A549 (cell line): ENCODE data around the gene NTRK2. TPM values are rescaled to one million over a fixed set of nuclear protein-coding genes. Genes with fewer than 3 reads are reported as not detected.

ENCODE experiments used
- ATAC-seq, 2 experiments: fragments of 200-7000 bp in 1 of 2; fragments of >200 bp in 1 of 2; cut with Nextera tagmentation in 1 of 2; cut with Tn5 transposase in 1 of 2; 3 replicates each; pipeline versions ENCODE4 v1.8.0 to v1.9.1; 2018 to 2020; ENCODE audit warnings: mild to moderate bottlenecking in 1 of 2, moderate library complexity in 1 of 2
- CTCF ChIA-PET: fragments of 300-600 bp; sonication (Branson Sonifier 250); formaldehyde crosslinking; extraction: SDS; loops from one replicate; lab custom pipeline; 2021; ENCODE audit warnings: antibody characterized with exemption, inconsistent platforms; lab: Yijun Ruan, JAX
- POLR2A ChIA-PET: fragments of 350-600 bp; formaldehyde crosslinking; extraction: SDS; loops from one replicate; lab custom pipeline; 2021; ENCODE audit warnings: antibody characterized with exemption, inconsistent platforms; lab: Yijun Ruan, JAX
- DNase-seq, 2 experiments: peaks; one replicate each; pipeline versions ENCODE4 v3.0.0 to v3.0.0-alpha.2; 2011 to 2016; ENCODE audit warnings: low read depth in 1 of 2, low spot score in 1 of 2
- FAIRE-seq: peaks from 2 replicates; lab custom pipeline; 2011; peaks lifted over from hg19 to GRCh38; lab: Jason Lieb, UNC
- H3K27ac ChIP-seq, 2 experiments: fragments of >200 bp; sonication (Bioruptor Twin); formaldehyde crosslinking; 3 replicates each; pipeline ENCODE4 v1.5.1; 2016 to 2017
- H3K4me1 ChIP-seq: fragments of >200 bp; sonication (Bioruptor Twin); formaldehyde crosslinking; 3 replicates; pipeline ENCODE4 v1.6.1; 2016
- H3K4me2 ChIP-seq: fragments of >200 bp; sonication (Bioruptor Twin); formaldehyde crosslinking; 3 replicates; pipeline ENCODE4 v1.6.1; 2016
- H3K4me3 ChIP-seq: fragments of >200 bp; sonication (Bioruptor Twin); formaldehyde crosslinking; 3 replicates; pipeline ENCODE4 v1.5.1; 2016
- H3K9me3 ChIP-seq: fragments of >200 bp; sonication (Bioruptor Twin); formaldehyde crosslinking; 3 replicates; pipeline ENCODE4 v1.6.1; 2016
- ATOH8 ChIP-seq: fragments of 250-450 bp; sonication (Bioruptor Pico); IDR thresholded peaks from 2 replicates; pipeline ENCODE4 v1.5.0; 2020; ENCODE audit warnings: low read depth, mild to moderate bottlenecking, moderate library complexity
- BCL3 ChIP-seq: fragments of >200 bp; sonication (Bioruptor Twin); formaldehyde crosslinking; IDR thresholded peaks from 3 replicates; pipeline ENCODE4 v1.6.1; 2016
- BHLHE40 ChIP-seq: IDR thresholded peaks from 2 replicates; pipeline ENCODE4 v1.6.1; 2012; ENCODE audit warnings: low read depth, low read length, inconsistent platforms
- CBX2 ChIP-seq: fragments of 200-600 bp; sonication (generic); IDR thresholded peaks from 2 replicates; pipeline ENCODE4 v1.6.1; 2016; ENCODE audit warnings: low read depth, mild to moderate bottlenecking, borderline replicate concordance
- CEBPB ChIP-seq, 2 experiments: fragments of >200 bp in 1 of 2; sonication (Bioruptor Twin) in 1 of 2; formaldehyde crosslinking in 1 of 2; IDR thresholded peaks; 2 replicates each; pipeline ENCODE4 v1.6.1; 2012 to 2016
- CHD2 ChIP-seq: fragments of 150-350 bp; IDR thresholded peaks from 2 replicates; pipeline ENCODE4 v1.6.1; 2014; ENCODE audit warnings: low read length; ENCODE audit not compliant: partially characterized antibody
- CHD4 ChIP-seq: fragments of 200-600 bp; sonication (generic); IDR thresholded peaks from 2 replicates; pipeline ENCODE4 v1.6.1; 2016; ENCODE audit warnings: antibody characterized with exemption, mild to moderate bottlenecking, borderline replicate concordance
- EP300 ChIP-seq, 2 experiments: fragments of >200 bp; sonication (Bioruptor Twin); formaldehyde crosslinking; IDR thresholded peaks; 2 replicates in 1 of 2; 3 replicates in 1 of 2; pipeline ENCODE4 v1.6.1; 2016 to 2017
- ESRRA ChIP-seq: fragments of 150-350 bp; IDR thresholded peaks from 2 replicates; pipeline ENCODE4 v1.6.1; 2014; ENCODE audit warnings: mild to moderate bottlenecking, low read length, borderline replicate concordance
- FOSL2 ChIP-seq, 2 experiments: fragments of 450-650 bp in 1 of 2; fragments of >200 bp in 1 of 2; sonication (Bioruptor Twin) in 1 of 2; formaldehyde crosslinking; IDR thresholded peaks; 2 replicates each; pipeline versions ENCODE4 v1.5.0 to v1.6.1; 2016 to 2020; ENCODE audit warnings: mild to moderate bottlenecking in 1 of 2, moderate library complexity in 1 of 2
- GATA3 ChIP-seq: IDR thresholded peaks from 2 replicates; pipeline ENCODE4 v1.6.1; 2012; ENCODE audit warnings: borderline replicate concordance
- HDAC2 ChIP-seq: fragments of 200-600 bp; sonication (generic); IDR thresholded peaks from 2 replicates; pipeline ENCODE4 v1.6.1; 2016
- HEYL ChIP-seq: fragments of 250-450 bp; sonication (Bioruptor Pico); IDR thresholded peaks from 2 replicates; pipeline ENCODE4 v1.8.0; 2021; ENCODE audit warnings: mild to moderate bottlenecking, moderate library complexity
- HMGXB4 ChIP-seq: fragments of 250-450 bp; sonication (Bioruptor Pico); IDR thresholded peaks from 2 replicates; pipeline ENCODE4 v1.5.0; 2021; ENCODE audit warnings: mild to moderate bottlenecking, moderate library complexity, borderline replicate concordance
- HOXA7 ChIP-seq: fragments of 250-450 bp; sonication (Bioruptor Pico); IDR thresholded peaks from 2 replicates; pipeline ENCODE4 v1.5.0; 2020; ENCODE audit warnings: mild to moderate bottlenecking, moderate library complexity
- HOXB5 ChIP-seq: fragments of 250-450 bp; sonication (Bioruptor Pico); IDR thresholded peaks from 2 replicates; pipeline ENCODE4 v1.5.0; 2020; ENCODE audit warnings: mild to moderate bottlenecking, moderate library complexity
- KDM5A ChIP-seq: fragments of 200-600 bp; sonication (generic); IDR thresholded peaks from 2 replicates; pipeline ENCODE4 v1.6.1; 2016; ENCODE audit warnings: antibody characterized with exemption, mild to moderate bottlenecking
- NFE2L2 ChIP-seq: fragments of 150-350 bp; conservative IDR thresholded peaks from 2 replicates; pipeline ENCODE4 v1.6.1; 2014; ENCODE audit warnings: low read length
- NPAS2 ChIP-seq: fragments of 250-450 bp; sonication (Bioruptor Pico); IDR thresholded peaks from 2 replicates; pipeline ENCODE4 v1.8.0; 2022; ENCODE audit warnings: mild to moderate bottlenecking, moderate library complexity, borderline replicate concordance
- PHF8 ChIP-seq: fragments of 200-600 bp; sonication (generic); IDR thresholded peaks from 2 replicates; pipeline ENCODE4 v1.6.1; 2016; ENCODE audit warnings: low read depth, mild to moderate bottlenecking, antibody characterized with exemption, moderate library complexity, borderline replicate concordance
- RCOR1 ChIP-seq: fragments of 150-350 bp; IDR thresholded peaks from 2 replicates; pipeline ENCODE4 v1.6.1; 2014; ENCODE audit warnings: antibody characterized with exemption, low read length, low read depth
- REST ChIP-seq: fragments of 200-600 bp; sonication (generic); IDR thresholded peaks from 2 replicates; pipeline ENCODE4 v1.6.1; 2016; ENCODE audit warnings: antibody characterized with exemption, mild to moderate bottlenecking, moderate library complexity
- RFX5 ChIP-seq: fragments of 450-650 bp; IDR thresholded peaks from 2 replicates; pipeline ENCODE4 v1.7.1; 2014; ENCODE audit warnings: antibody characterized with exemption, mild to moderate bottlenecking, moderate library complexity
- TFCP2L1 ChIP-seq: fragments of 250-450 bp; sonication (Bioruptor Pico); IDR thresholded peaks from 2 replicates; pipeline ENCODE4 v1.5.0; 2021; ENCODE audit warnings: mild to moderate bottlenecking
- ZC3H11A ChIP-seq: fragments of 450-650 bp; IDR thresholded peaks from 2 replicates; pipeline ENCODE4 v1.6.1; 2014; ENCODE audit warnings: antibody characterized with exemption, mild to moderate bottlenecking
- WGBS: methylation state at CpG from one replicate; pipeline ENCODE4 v1.1.6; 2017; ENCODE audit errors: missing lambda C conversion rate; 5-methylcytosine and 5-hydroxymethylcytosine counted together
- polyA plus RNA-seq, 4 experiments: library from polyadenylated mRNA; depleted of rRNA in 3 of 4; stranded (reverse); fragments of >200 nt; fragmentation: RNase III in 1 of 4; extraction: RNeasy Plus Mini Kit Qiagen cat#74134 plus additional on column Dnase treatment in 1 of 4; gene quantifications; 2 replicates in 3 of 4; 3 replicates in 1 of 4; pipeline ENCODE4 v1.2.3, GENCODE V29; 2011 to 2017

The NTRK2 gene
- polyA plus RNA-seq, 2 of the 4 experiments (the other 2 are of a cell fraction) = 0.03 TPM

- no peak for FAIRE-seq
- WGBS = 49% methylated on average over 2 of the region's 2 CpGs
- POLR2A ChIA-PET = no interaction called here
Observed at GRCh38 chr9:84761137-84761808, 91.7 kb downstream of the NTRK2 start.

GRCh38 chr9:84772511-84772910 is 103.0 kb downstream of the NTRK2 start:
- H3K4me1 ChIP-seq = no peaks in the 10 kb centered on the region
- POLR2A ChIA-PET = no interaction called here
- no peak overlapping the region for H3K4me3 ChIP-seq
- H3K9me3 ChIP-seq = no peaks in the 10 kb centered on the region
- no peak for ATAC-seq
- 14% methylated on average over 3 of the region's 3 CpGs for WGBS
- CTCF ChIA-PET = interaction anchor here (0.6 to 0.9 kb wide), 2 partner anchors 10 to 379 kb away, joined by 3 read pairs; no protein-coding TSS in a partner anchor
- no peak for FAIRE-seq
- DNase-seq = no peak
- H3K4me2 ChIP-seq = no peak overlapping the region
- no peak overlapping the region for H3K27ac ChIP-seq
- no peak for TF ChIP-seq CHD2
- no peak for TF ChIP-seq HDAC2
- TF ChIP-seq PHF8 = no peak
- TF ChIP-seq FOSL2 (IDR thresholded peaks at IDR 0.05) = no peak
- no peak for TF ChIP-seq FOSL2 (CRISPR knock-in tag; IDR thresholded peaks at IDR 0.05)
- no peak for TF ChIP-seq NFE2L2
- TF ChIP-seq CEBPB (IDR thresholded peaks at IDR 0.05) = no peak
- TF ChIP-seq KDM5A = no peak
- no peak for TF ChIP-seq HOXA7 (CRISPR knock-in tag)
- TF ChIP-seq HOXB5 = no peak
- TF ChIP-seq HMGXB4 (CRISPR knock-in tag) = no peak
- no peak for TF ChIP-seq RFX5
- TF ChIP-seq RCOR1 = no peak

More at GRCh38 chr9:84761137-84761808, 91.7 kb downstream of the NTRK2 start:
- TF ChIP-seq ESRRA (no peak), BCL3 (no peak), HOXB5 (no peak), HEYL (no peak), BHLHE40 (no peak), CHD2 (no peak), ATOH8 (no peak), NPAS2 (CRISPR knock-in tag) (no peak), CBX2 (no peak), GATA3 (no peak), FOSL2 (IDR thresholded peaks at IDR 0.05) (no peak), FOSL2 (CRISPR knock-in tag; IDR thresholded peaks at IDR 0.05) (no peak), HOXA7 (CRISPR knock-in tag) (no peak), EP300 (IDR thresholded peaks at IDR 0.05) (no peak), CHD4 (no peak), REST (no peak), ZC3H11A (no peak), TFCP2L1 (CRISPR knock-in tag) (no peak)
- Histone ChIP-seq H3K4me1 (no peaks in the 10 kb centered on the region), H3K27ac (no peak overlapping the region), H3K9me3 (no peaks in the 10 kb centered on the region), H3K4me2 (no peak overlapping the region), H3K4me3 (no peak overlapping the region)
- DNase-seq (no peak), ATAC-seq (no peak)
- CTCF ChIA-PET = no interaction called here
